Caco-2 (cell line): ENCODE data around the gene LACTB. TPM values are rescaled to one million over a fixed set of nuclear protein-coding genes. Genes with fewer than 3 reads are reported as not detected.

Experiments
- BruUV-seq: library from RNA; stranded (reverse); fragments of 400-500 nt; replicated peaks from 2 replicates; lab custom pipeline; 2021; lab: Mats Ljungman, UMichigan
- CTCF ChIA-PET: fragments of 300-600 bp; sonication (Branson Sonifier 250); formaldehyde crosslinking; loops from one replicate; lab custom pipeline; 2022; ENCODE audit warnings: antibody characterized with exemption; lab: Charles Lee
- POLR2A ChIA-PET: fragments of 300-600 bp; sonication (Branson Sonifier 250); formaldehyde crosslinking; loops from one replicate; lab custom pipeline; 2022; ENCODE audit warnings: antibody characterized with exemption; lab: Charles Lee
- DNase-seq, 2 experiments: peaks; one replicate each; pipeline versions ENCODE4 v3.0.0 to v3.0.0-alpha.2; 2020 to 2022
- H3K27me3 ChIP-seq: replicated peaks from 2 replicates; pipeline ENCODE4 v1.6.0; 2011; ENCODE audit warnings: low read length; ENCODE audit not compliant: control insufficient read depth, insufficient read depth
- H3K36me3 ChIP-seq: 2 replicates; pipeline ENCODE4 v1.5.1; 2011; ENCODE audit warnings: low read length; ENCODE audit not compliant: control insufficient read depth, insufficient read depth
- H3K4me1 ChIP-seq: fragments of 250-450 bp; sonication (Bioruptor Pico); 2 replicates; pipeline ENCODE4 v1.5.1; 2020; ENCODE audit warnings: mild to moderate bottlenecking
- H3K4me3 ChIP-seq: 2 replicates; pipeline ENCODE4 v1.5.1; 2011; ENCODE audit warnings: low read depth, mild to moderate bottlenecking, control low read depth, low read length
- H3K9me3 ChIP-seq: fragments of 250-450 bp; sonication (Bioruptor Pico); 2 replicates; pipeline ENCODE4 v1.5.1; 2020; ENCODE audit warnings: mild to moderate bottlenecking, moderate library complexity
- H3K27ac Mint-ChIP-seq: one replicate; pipeline ENCODE4 v1.8.0; 2022; ENCODE audit warnings: mixed read lengths; ENCODE audit not compliant: unreplicated experiment
- H3K27me3 Mint-ChIP-seq: one replicate; pipeline ENCODE4 v1.8.0; 2022; ENCODE audit warnings: mixed read lengths; ENCODE audit not compliant: insufficient read depth, unreplicated experiment
- H3K36me3 Mint-ChIP-seq: one replicate; pipeline ENCODE4 v1.8.0; 2022; ENCODE audit warnings: mild to moderate bottlenecking, mixed read lengths; ENCODE audit not compliant: insufficient read depth, unreplicated experiment
- H3K4me1 Mint-ChIP-seq: one replicate; pipeline ENCODE4 v1.8.0; 2022; ENCODE audit warnings: low read depth, mixed read lengths; ENCODE audit not compliant: unreplicated experiment
- H3K4me3 Mint-ChIP-seq: one replicate; pipeline ENCODE4 v1.8.0; 2022; ENCODE audit warnings: mild to moderate bottlenecking, moderate library complexity, mixed read lengths; ENCODE audit not compliant: unreplicated experiment
- H3K9me3 Mint-ChIP-seq: one replicate; pipeline ENCODE4 v1.8.0; 2022; ENCODE audit warnings: mixed read lengths; ENCODE audit not compliant: unreplicated experiment
- CTCF ChIP-seq, 2 experiments: fragments of 200-600 bp in 1 of 2; IDR thresholded peaks; 1 replicate in 1 of 2; 2 replicates in 1 of 2; pipeline versions ENCODE4 v1.5.1 to v1.8.0; 2011 to 2022; ENCODE audit warnings: antibody characterized with exemption in 1 of 2, control low read depth in 1 of 2, inconsistent platforms in 1 of 2, low read depth in 1 of 2, low read length in 1 of 2, mild to moderate bottlenecking in 1 of 2, moderate library complexity in 1 of 2; ENCODE audit not compliant: insufficient read depth in 1 of 2, severe bottlenecking in 1 of 2, unreplicated experiment in 1 of 2
- intact Hi-C: fragments of 100-400 bp; cut with micrococcal nuclease; formaldehyde crosslinking; loops from one replicate; pipeline ENCODE4 v1.10.0; 2022; ENCODE audit not compliant: unreplicated experiment
- total RNA-seq: library from RNA; stranded (reverse); gene quantifications from 2 replicates; pipeline ENCODE4 v1.2.3, GENCODE V29; 2022

Gene LACTB
- total RNA-seq, 1 experiment from 2014 or later: 8.4 TPM

- peaks cover 10% of the 10 kb centered on the region for H3K4me1 Mint-ChIP-seq
- ChIA-PET POLR2A (no interaction called here), CTCF (no interaction called here)
- no peaks in the 10 kb centered on the region for H3K9me3 ChIP-seq
- TF ChIP-seq CTCF (IDR thresholded peaks at IDR 0.05; ENCODE audit: insufficient read depth in 1 of 2, low read depth in 1 of 2, low read length in 1 of 2, severe bottlenecking in 1 of 2, unreplicated experiment in 1 of 2): no peak
- no peak overlapping the region for H3K27ac Mint-ChIP-seq
- no peak overlapping the region for H3K4me3 Mint-ChIP-seq
- H3K36me3 Mint-ChIP-seq: no peaks in the 10 kb centered on the region
- DNase-seq: no peak
- no peaks in the 10 kb centered on the region for H3K27me3 ChIP-seq
- no peaks in the 10 kb centered on the region for H3K27me3 Mint-ChIP-seq
- no peak overlapping the region for H3K4me3 ChIP-seq
- intact Hi-C loops: no loop called here
- BruUV-seq: no TSS peak
- 0 out of 2 replicates have a peak, but pooled peaks cover 2% of the 10 kb centered on the region for H3K4me1 ChIP-seq
- no peaks in the 10 kb centered on the region for H3K9me3 Mint-ChIP-seq
- H3K36me3 ChIP-seq: no peaks in the 10 kb centered on the region
Observed at GRCh38 chr15:63185206-63185605, 63.5 kb downstream of the LACTB start.

GRCh38 chr15:63186065-63186464 lies 64.4 kb downstream of the LACTB start:
- CTCF ChIA-PET: no interaction called here
- 0 out of 2 replicates have a peak, but pooled peaks cover 7% of the 10 kb centered on the region for H3K4me1 ChIP-seq
- intact Hi-C loops: no loop called here
- no peaks in the 10 kb centered on the region for H3K27me3 ChIP-seq
- H3K4me1 Mint-ChIP-seq: peaks cover 18% of the 10 kb centered on the region
- H3K36me3 ChIP-seq: no peaks in the 10 kb centered on the region
- H3K9me3 ChIP-seq: no peaks in the 10 kb centered on the region
- H3K27me3 Mint-ChIP-seq: no peaks in the 10 kb centered on the region
- no peaks in the 10 kb centered on the region for H3K9me3 Mint-ChIP-seq
- POLR2A ChIA-PET: no interaction called here
- TF ChIP-seq CTCF (IDR thresholded peaks at IDR 0.05; ENCODE audit: insufficient read depth in 1 of 2, low read depth in 1 of 2, low read length in 1 of 2, severe bottlenecking in 1 of 2, unreplicated experiment in 1 of 2): no peak
- BruUV-seq: no TSS peak
- H3K36me3 Mint-ChIP-seq: no peaks in the 10 kb centered on the region
- no peak overlapping the region for H3K4me3 ChIP-seq
- no peak overlapping the region for H3K27ac Mint-ChIP-seq
- DNase-seq: no peak
- no peak overlapping the region for H3K4me3 Mint-ChIP-seq

GRCh38 chr15:63187589-63188226 lies 66.0 kb downstream of the LACTB start:
- no peak for TF ChIP-seq CTCF (IDR thresholded peaks at IDR 0.05; ENCODE audit: insufficient read depth in 1 of 2, low read depth in 1 of 2, low read length in 1 of 2, severe bottlenecking in 1 of 2, unreplicated experiment in 1 of 2)
- H3K4me1 Mint-ChIP-seq: peaks cover 24% of the 10 kb centered on the region
- CTCF ChIA-PET: no interaction called here
- Histone ChIP-seq H3K4me3 (no peak overlapping the region), H3K36me3 (no peaks in the 10 kb centered on the region), H3K27me3 (no peaks in the 10 kb centered on the region), H3K4me1 (0 out of 2 replicates have a peak, but pooled peaks cover 7% of the 10 kb centered on the region), H3K9me3 (no peaks in the 10 kb centered on the region)
- no TSS peak for BruUV-seq
- H3K27me3 Mint-ChIP-seq: no peaks in the 10 kb centered on the region
- intact Hi-C loops: no loop called here
- no peaks in the 10 kb centered on the region for H3K36me3 Mint-ChIP-seq
- no peak overlapping the region for H3K27ac Mint-ChIP-seq
- POLR2A ChIA-PET: no interaction called here
- DNase-seq: no peak
- H3K4me3 Mint-ChIP-seq: peak overlapping the region; percentile 77
- H3K9me3 Mint-ChIP-seq: no peaks in the 10 kb centered on the region
